Neural cell (in vitro differentiated cells): Measurements from ENCODE around the gene CADM1.

Experiments used
- EZH2 ChIP-seq: fragments of 200-600, 300-800 bp; shearing (Covaris generic), sonication (generic); IDR thresholded peaks from 2 replicates; pipeline ENCODE4 v1.6.1; 2014; ENCODE audit warnings: antibody characterized with exemption, low read length, borderline replicate concordance, mild to moderate bottlenecking; ENCODE audit not compliant: insufficient read depth, poor library complexity, severe bottlenecking
- MXI1 ChIP-seq: fragments of 450-650 bp; conservative IDR thresholded peaks from 2 replicates; pipeline ENCODE4 v1.6.1; 2014; ENCODE audit warnings: antibody characterized with exemption, mild to moderate bottlenecking; ENCODE audit not compliant: poor library complexity, severe bottlenecking
- SMC3 ChIP-seq: fragments of 450-650 bp; conservative IDR thresholded peaks from 2 replicates; pipeline ENCODE4 v1.6.1; 2014; ENCODE audit warnings: antibody characterized with exemption, mild to moderate bottlenecking, moderate library complexity; ENCODE audit not compliant: poor library complexity
- TAF1 ChIP-seq: IDR thresholded peaks from 2 replicates; pipeline ENCODE4 v1.6.1; 2012; ENCODE audit warnings: low read depth
- TF ChIP-seq, protein P1 (sequence below): fragments of 450-650 bp; IDR thresholded peaks from 2 replicates; pipeline ENCODE4 v1.5.1; 2014; ENCODE audit warnings: antibody characterized with exemption, mild to moderate bottlenecking, moderate library complexity; ENCODE audit not compliant: poor library complexity, severe bottlenecking

DNA sequence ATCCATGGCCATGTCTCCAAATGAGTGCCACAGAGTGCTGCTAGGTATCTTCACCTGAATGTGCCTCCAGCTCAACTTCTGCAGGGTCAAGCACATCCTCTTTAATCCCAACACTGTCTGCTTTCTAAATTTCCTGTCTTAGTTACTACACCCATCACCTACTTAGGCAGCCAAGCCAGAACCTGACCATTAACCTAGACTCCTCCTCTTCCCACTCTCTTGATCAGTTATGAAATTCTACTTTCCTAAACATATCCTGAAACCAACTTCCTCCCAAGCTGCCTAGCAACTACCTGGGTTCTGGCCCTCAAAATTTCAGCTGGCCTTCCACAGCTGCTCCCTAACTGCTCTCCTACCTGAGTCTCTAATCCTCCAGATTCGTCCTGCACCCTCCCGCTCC lies 22.7 kb downstream of the CADM1 start:
- TF ChIP-seq MXI1, result no peak
- TF ChIP-seq TAF1, result no peak
- TF ChIP-seq, protein P1, sequence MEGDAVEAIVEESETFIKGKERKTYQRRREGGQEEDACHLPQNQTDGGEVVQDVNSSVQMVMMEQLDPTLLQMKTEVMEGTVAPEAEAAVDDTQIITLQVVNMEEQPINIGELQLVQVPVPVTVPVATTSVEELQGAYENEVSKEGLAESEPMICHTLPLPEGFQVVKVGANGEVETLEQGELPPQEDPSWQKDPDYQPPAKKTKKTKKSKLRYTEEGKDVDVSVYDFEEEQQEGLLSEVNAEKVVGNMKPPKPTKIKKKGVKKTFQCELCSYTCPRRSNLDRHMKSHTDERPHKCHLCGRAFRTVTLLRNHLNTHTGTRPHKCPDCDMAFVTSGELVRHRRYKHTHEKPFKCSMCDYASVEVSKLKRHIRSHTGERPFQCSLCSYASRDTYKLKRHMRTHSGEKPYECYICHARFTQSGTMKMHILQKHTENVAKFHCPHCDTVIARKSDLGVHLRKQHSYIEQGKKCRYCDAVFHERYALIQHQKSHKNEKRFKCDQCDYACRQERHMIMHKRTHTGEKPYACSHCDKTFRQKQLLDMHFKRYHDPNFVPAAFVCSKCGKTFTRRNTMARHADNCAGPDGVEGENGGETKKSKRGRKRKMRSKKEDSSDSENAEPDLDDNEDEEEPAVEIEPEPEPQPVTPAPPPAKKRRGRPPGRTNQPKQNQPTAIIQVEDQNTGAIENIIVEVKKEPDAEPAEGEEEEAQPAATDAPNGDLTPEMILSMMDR, result no peak
- no peak for TF ChIP-seq SMC3
- no peak for TF ChIP-seq EZH2
